Tongue (tissue), 2 donors: ENCODE results near the gene UBAP2L. TPM values are rescaled to one million over a fixed set of nuclear protein-coding genes. Genes with fewer than 3 reads are reported as not detected.

ENCODE experiments used
- DNase-seq: peaks from one replicate; pipeline ENCODE4 v3.0.0-alpha.2; 2015
- total RNA-seq: library from RNA; depleted of rRNA; stranded (reverse); fragments of >200 nt; gene quantifications from one replicate; pipeline ENCODE4 v1.2.3, GENCODE V29; 2014

UBAP2L gene, protein sequence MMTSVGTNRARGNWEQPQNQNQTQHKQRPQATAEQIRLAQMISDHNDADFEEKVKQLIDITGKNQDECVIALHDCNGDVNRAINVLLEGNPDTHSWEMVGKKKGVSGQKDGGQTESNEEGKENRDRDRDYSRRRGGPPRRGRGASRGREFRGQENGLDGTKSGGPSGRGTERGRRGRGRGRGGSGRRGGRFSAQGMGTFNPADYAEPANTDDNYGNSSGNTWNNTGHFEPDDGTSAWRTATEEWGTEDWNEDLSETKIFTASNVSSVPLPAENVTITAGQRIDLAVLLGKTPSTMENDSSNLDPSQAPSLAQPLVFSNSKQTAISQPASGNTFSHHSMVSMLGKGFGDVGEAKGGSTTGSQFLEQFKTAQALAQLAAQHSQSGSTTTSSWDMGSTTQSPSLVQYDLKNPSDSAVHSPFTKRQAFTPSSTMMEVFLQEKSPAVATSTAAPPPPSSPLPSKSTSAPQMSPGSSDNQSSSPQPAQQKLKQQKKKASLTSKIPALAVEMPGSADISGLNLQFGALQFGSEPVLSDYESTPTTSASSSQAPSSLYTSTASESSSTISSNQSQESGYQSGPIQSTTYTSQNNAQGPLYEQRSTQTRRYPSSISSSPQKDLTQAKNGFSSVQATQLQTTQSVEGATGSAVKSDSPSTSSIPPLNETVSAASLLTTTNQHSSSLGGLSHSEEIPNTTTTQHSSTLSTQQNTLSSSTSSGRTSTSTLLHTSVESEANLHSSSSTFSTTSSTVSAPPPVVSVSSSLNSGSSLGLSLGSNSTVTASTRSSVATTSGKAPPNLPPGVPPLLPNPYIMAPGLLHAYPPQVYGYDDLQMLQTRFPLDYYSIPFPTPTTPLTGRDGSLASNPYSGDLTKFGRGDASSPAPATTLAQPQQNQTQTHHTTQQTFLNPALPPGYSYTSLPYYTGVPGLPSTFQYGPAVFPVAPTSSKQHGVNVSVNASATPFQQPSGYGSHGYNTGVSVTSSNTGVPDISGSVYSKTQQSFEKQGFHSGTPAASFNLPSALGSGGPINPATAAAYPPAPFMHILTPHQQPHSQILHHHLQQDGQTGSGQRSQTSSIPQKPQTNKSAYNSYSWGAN
- total RNA-seq = 70.5 TPM

DNA sequence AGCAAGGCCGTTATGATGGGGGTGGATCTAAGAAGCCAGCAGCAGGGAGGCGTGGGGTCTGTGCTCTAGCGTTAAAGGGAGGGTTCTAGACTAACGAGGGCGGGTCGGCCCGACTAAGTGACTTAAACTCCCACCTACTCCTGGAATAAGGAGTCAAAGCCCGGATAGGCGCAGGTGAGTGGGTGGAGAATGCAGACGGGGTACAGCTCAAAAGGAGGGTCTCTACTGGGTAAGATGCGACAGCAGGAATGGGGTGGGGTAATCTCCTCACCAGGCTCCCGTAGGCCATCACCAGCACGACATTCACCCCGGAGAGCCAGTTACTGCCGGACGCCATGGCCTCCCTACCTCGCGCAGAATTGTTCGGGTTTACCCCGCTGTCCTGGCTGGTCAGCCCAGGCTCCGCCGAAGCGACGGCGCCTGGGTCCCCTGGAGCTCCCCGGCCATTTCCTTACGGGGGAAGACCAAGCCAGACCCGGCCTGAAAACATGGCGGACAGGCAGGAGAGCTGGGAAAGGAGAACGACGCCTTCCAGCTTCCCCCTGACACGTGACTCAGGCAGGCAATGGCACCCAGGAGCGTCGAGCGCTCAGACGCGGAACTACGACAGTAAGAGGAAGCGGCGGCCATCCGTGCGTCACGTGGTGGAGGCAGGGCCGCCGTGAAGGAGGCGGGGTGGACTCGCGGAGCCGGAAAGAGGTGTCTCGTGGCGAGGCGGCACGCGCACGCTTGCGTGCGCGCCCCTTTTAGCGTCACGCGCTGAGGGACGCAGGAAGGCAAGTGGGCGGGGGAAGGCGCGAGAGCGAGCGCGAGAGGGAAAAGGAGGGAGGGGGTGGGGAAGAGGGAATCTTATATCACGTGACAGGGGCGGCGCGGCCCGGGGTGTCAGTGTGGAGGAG lies at the start of gene UBAP2L:
TSS of gene UBAP2L (plus strand) at position 885 of the 899 bp plus-strand sequence. CDS start 4,169 bp downstream, outside the sequence.
- DNase-seq = peak; percentile 99

DNA sequence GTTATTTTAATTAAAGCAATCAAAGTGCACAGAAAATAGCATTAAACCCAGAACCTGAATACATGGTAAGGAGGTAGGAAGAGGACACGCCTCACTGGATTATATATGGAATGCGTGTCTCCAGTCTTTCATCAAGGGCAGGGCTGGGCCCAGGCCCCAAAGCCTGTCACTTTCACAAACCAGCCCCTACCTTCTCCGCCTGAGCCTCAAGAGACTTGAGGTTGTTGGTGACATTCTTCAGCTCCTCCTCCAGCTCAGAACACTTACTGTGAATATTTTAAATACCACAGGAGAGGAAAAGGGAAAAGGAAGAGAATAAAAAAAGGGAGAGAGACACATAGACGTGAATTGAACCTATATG lies 49.6 kb upstream of the UBAP2L start:
- no peak for DNase-seq

GRCh38 chr1:154171880-154172279 lies 48.9 kb upstream of the UBAP2L start:
- DNase-seq = no peak

- no peak for DNase-seq
These were observed 46.1 kb upstream of the UBAP2L start for GRCh38 chr1:154174654-154175053.

GRCh38 chr1:154176337-154176736 lies 44.4 kb upstream of the UBAP2L start:
- peak; percentile 42 for DNase-seq

GRCh38 chr1:154178013-154178412 lies 42.7 kb upstream of the UBAP2L start:
- DNase-seq = no peak

DNA sequence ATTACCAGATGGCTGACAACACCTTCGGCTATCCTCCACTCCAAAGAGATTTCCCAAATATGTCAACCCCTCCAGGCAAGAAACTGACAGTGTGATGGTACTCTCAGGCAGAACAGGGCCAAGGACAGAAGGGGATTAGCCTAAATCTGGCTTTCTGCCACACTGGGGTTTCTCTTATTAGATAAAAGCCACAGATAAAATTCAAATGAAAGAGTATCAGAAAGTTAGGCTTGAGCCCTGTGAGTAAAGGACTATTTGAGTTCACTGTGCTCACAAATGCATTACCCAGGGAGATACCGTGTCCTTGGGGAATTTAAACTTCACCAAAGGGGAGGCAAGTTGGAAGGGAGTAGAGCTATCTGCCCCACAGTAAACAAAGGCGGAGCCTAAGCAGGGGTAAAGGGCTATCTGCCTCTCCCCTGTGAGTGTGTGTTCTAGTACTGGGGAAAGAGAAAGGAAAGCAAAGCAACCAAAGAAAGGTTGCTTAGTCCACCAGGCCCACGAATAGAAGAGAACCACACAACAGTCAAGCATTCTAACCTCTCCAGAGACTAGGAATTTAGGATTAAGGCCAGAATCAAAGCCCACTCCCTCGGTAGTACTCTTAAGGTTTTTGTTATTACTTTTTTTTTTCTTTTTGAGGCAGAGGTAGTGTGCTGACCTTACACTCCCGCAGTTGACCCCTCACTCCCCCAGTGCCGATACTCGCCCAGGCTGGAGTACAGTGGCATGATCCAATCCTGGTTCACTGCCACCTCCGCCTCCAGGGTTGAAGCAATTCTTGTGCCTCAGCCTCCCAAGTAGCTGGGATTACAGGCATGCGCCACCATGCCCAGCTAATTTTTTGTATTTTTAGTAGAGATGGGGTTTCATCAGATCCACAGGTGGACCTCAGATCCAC lies 41.6 kb upstream of the UBAP2L start:
- DNase-seq = no peak

DNA sequence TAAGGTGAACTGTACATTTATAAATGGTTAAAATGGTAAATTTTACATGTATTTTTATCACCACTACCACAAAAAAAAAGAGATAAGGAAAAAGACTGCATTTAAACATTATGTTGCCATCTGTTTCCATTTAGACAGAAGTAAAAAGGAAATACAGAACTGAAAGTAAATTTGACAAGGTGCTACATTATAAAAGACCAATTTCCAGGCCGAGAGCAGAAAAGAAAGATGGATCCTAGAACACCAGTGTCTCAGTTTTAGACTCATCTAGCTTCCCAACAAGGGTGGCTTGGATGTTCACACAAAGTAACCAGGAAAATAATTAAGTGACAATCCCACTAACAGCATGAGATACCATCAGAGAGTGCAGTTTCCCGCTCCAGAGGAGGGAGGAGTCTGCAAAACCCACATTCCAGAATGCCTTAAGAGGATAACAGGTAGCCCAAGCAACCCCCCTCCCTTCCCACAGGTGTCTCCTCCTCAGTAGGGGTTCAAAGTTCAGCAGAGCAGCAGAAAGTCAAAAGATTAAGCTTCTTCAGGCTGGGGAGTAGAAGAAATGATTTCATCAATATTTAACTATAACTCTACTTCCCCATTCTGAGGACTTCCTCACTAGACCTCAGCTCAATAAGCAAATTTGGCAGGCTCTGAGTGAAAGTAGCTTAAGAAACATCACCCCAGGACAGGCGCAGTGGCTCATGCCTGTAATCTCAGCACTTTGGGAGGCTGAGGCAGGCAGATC lies 40.6 kb upstream of the UBAP2L start:
- no peak for DNase-seq

- no peak for DNase-seq
These were observed 38.8 kb upstream of the UBAP2L start for GRCh38 chr1:154181944-154182343.

- peak; percentile 76 for DNase-seq
These were observed 38.3 kb upstream of the UBAP2L start for GRCh38 chr1:154182344-154183045.

GRCh38 chr1:154183046-154183915 lies 37.5 kb upstream of the UBAP2L start:
- DNase-seq = peak; percentile 98

- peak; percentile 69 for DNase-seq
These were observed 34.6 kb upstream of the UBAP2L start for GRCh38 chr1:154186177-154186576.

DNA sequence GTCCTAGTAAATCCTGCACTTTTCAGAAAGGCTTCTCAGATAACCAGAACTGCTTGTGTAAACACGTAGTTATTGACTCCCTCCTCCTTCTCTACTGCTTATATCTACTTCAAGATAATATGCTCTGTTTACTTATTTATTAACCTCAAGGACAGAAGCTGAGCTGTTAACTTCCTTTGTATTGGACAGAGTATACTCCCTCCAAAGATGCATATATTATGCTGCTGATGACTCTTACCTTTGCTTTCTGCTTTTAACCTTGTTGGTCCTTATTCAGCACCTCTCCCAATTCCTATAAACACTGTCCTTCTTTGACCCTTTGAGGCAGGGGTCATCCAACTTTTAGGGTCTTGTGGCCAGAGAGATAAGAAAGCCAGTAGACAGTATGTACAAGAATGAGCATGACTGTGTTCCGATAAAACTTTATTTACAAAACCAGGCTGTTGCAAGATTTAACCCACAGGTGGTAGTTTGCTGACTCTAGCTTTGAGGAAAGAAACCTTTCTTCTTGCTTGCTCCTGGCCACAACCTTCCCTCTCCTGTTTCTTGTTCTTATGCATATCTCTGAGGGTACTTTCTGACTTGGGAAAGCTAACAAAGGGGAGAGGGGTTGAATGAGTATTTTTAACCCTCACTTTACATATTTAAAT lies 33.8 kb upstream of the UBAP2L start:
- no peak for DNase-seq

GRCh38 chr1:154190550-154190949 lies 30.2 kb upstream of the UBAP2L start:
- no peak for DNase-seq

- DNase-seq = peak; percentile 52
These were observed 28.7 kb upstream of the UBAP2L start, which contains the start of gene TPM3 for GRCh38 chr1:154191990-154192461. Gene TPM3 (minus strand): TSS chr1:154192100. CDS start chr1:154192018, 82 bp downstream.

GRCh38 chr1:154192476-154192875 lies 28.3 kb upstream of the UBAP2L start:
- DNase-seq = no peak

- DNase-seq = peak; percentile 53
These were observed 26.9 kb upstream of the UBAP2L start for GRCh38 chr1:154193821-154194220.
